PC-3 (cell line): ENCODE results near the gene RIPOR3. TPM values are rescaled to one million over a fixed set of nuclear protein-coding genes. Genes with fewer than 3 reads are reported as not detected.

Experiments used
- ATAC-seq: fragments of 200-7000 bp; cut with Tn5 transposase; 2 replicates; pipeline ENCODE4 v1.9.1; 2020; ENCODE audit warnings: mild to moderate bottlenecking, moderate library complexity
- BruUV-seq: library from RNA; stranded (reverse); fragments of 400-500 nt; replicated peaks from 2 replicates; lab custom pipeline; 2021; lab: Mats Ljungman, UMichigan
- CTCF ChIA-PET: fragments of 300-600 bp; sonication (Branson Sonifier 250); formaldehyde crosslinking; loops from one replicate; lab custom pipeline; 2022; ENCODE audit warnings: antibody characterized with exemption; lab: Charles Lee
- POLR2A ChIA-PET: fragments of 300-600 bp; sonication (Branson Sonifier 250); formaldehyde crosslinking; loops from one replicate; lab custom pipeline; 2022; ENCODE audit warnings: antibody characterized with exemption; ENCODE audit not compliant: unreplicated experiment; lab: Charles Lee
- DNase-seq: peaks from one replicate; pipeline ENCODE4 v3.0.0-alpha.2; 2015
- H2AFZ ChIP-seq: fragments of 300-600 bp; sonication (generic); 2 replicates; pipeline ENCODE4 v1.6.0; 2016; ENCODE audit warnings: antibody characterized with exemption, low read length
- H3F3A ChIP-seq: fragments of 300-600 bp; sonication (generic); one replicate; pipeline ENCODE4 v1.6.0; 2017; ENCODE audit warnings: antibody characterized with exemption, low read length, control low read depth, mild to moderate bottlenecking; ENCODE audit not compliant: unreplicated experiment
- H3K27ac ChIP-seq: fragments of 300-600 bp; sonication (generic); 2 replicates; pipeline ENCODE4 v1.5.1; 2016; ENCODE audit warnings: mild to moderate bottlenecking, low read length
- H3K27me3 ChIP-seq: fragments of 300-600 bp; sonication (generic); 2 replicates; pipeline ENCODE4 v1.6.1; 2016; ENCODE audit warnings: low read length, mixed read lengths
- H3K36me3 ChIP-seq: fragments of 300-600 bp; sonication (generic); 2 replicates; pipeline ENCODE4 v1.6.1; 2016; ENCODE audit warnings: low read depth, mixed run types, low read length, mixed read lengths
- H3K4me1 ChIP-seq: fragments of 300-600 bp; sonication (generic); 2 replicates; pipeline ENCODE4 v1.5.1; 2016; ENCODE audit warnings: low read length; ENCODE audit not compliant: insufficient read depth
- H3K4me2 ChIP-seq: fragments of 300-600 bp; sonication (generic); 2 replicates; pipeline ENCODE4 v1.6.0; 2016; ENCODE audit warnings: low read length
- H3K4me3 ChIP-seq: fragments of 300-600 bp; sonication (generic); 2 replicates; pipeline ENCODE4 v1.5.1; 2016; ENCODE audit warnings: mild to moderate bottlenecking, low read length, mixed read lengths
- H3K79me2 ChIP-seq: fragments of 300-600 bp; sonication (generic); 2 replicates; pipeline ENCODE4 v1.6.1; 2017; ENCODE audit warnings: low read length, mixed read lengths
- H3K9ac ChIP-seq: fragments of 300-600 bp; sonication (generic); 2 replicates; pipeline ENCODE4 v1.6.0; 2016; ENCODE audit warnings: mild to moderate bottlenecking, low read length
- H3K9me2 ChIP-seq: fragments of 300-600 bp; sonication (generic); replicated peaks from 2 replicates; pipeline ENCODE4 v1.6.1; 2016; ENCODE audit warnings: mixed run types, low read length, mixed read lengths
- H3K9me3 ChIP-seq: fragments of 300-600 bp; sonication (generic); 2 replicates; pipeline ENCODE4 v1.6.1; 2016; ENCODE audit warnings: low read length, mixed read lengths
- H4K20me1 ChIP-seq: fragments of 300-600 bp; sonication (generic); 2 replicates; pipeline ENCODE4 v1.6.1; 2016; ENCODE audit warnings: low read length, mixed read lengths
- EZH2 ChIP-seq: fragments of 300-600 bp; sonication (generic); IDR thresholded peaks from one replicate; pipeline ENCODE4 v1.6.1; 2017; ENCODE audit warnings: antibody characterized with exemption, mild to moderate bottlenecking, low read length; ENCODE audit not compliant: unreplicated experiment
- EZH2phosphoT487 ChIP-seq: fragments of 300-600 bp; sonication (generic); IDR thresholded peaks from 2 replicates; pipeline ENCODE4 v1.6.1; 2018; ENCODE audit warnings: mild to moderate bottlenecking, antibody characterized with exemption, low read length, borderline replicate concordance
- intact Hi-C: fragments of 100-400 bp; cut with micrococcal nuclease; formaldehyde crosslinking; loops from 2 replicates; pipeline ENCODE4 v1.9.0; 2023
- total RNA-seq: library from RNA; depleted of rRNA; stranded (reverse); fragments of >200 nt; gene quantifications from 2 replicates; pipeline ENCODE4 v1.2.3, GENCODE V29; 2014
- TF ChIP-seq, protein P1 (sequence below): fragments of 300-600 bp; sonication (generic); conservative IDR thresholded peaks from 2 replicates; pipeline ENCODE4 v1.5.1; 2017; ENCODE audit warnings: antibody characterized with exemption, low read depth, mild to moderate bottlenecking, low read length

Gene RIPOR3
- total RNA-seq, 1 experiment from 2014 or later = 0.04 TPM

DNA sequence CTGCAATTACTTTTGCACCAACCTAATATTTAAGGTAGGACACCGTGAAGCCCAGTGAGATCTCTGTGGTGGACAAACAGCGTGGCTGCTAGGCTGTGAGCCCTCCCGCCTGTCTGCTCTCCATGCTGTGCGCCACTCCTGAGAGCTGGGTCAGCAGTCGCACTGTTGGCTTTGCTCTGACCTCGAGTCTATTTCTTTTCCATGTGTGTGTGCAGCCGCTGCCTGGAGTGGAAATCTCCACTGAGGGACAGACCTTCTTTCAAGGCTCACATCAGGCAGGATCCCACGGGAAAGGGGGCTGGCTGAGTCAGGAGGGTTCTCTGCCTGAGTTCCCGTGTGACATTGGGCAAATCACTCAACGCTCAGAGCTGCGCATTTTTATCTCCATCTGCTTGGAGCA is 27.1 kb downstream of the RIPOR3 start:
- DNase-seq (no peak), ATAC-seq (no peak)
- no peaks in the 10 kb centered on the region for H3K9me2 ChIP-seq
- peaks cover 38% of the 10 kb centered on the region for H3K4me1 ChIP-seq
- H3F3A ChIP-seq = no peaks in the 10 kb centered on the region
- H3K79me2 ChIP-seq = no peaks in the 10 kb centered on the region
- TF ChIP-seq EZH2 = no peak
- TF ChIP-seq, protein P1, sequence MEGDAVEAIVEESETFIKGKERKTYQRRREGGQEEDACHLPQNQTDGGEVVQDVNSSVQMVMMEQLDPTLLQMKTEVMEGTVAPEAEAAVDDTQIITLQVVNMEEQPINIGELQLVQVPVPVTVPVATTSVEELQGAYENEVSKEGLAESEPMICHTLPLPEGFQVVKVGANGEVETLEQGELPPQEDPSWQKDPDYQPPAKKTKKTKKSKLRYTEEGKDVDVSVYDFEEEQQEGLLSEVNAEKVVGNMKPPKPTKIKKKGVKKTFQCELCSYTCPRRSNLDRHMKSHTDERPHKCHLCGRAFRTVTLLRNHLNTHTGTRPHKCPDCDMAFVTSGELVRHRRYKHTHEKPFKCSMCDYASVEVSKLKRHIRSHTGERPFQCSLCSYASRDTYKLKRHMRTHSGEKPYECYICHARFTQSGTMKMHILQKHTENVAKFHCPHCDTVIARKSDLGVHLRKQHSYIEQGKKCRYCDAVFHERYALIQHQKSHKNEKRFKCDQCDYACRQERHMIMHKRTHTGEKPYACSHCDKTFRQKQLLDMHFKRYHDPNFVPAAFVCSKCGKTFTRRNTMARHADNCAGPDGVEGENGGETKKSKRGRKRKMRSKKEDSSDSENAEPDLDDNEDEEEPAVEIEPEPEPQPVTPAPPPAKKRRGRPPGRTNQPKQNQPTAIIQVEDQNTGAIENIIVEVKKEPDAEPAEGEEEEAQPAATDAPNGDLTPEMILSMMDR = no peak
- TF ChIP-seq EZH2phosphoT487 = no peak
- ChIA-PET POLR2A (no interaction called here), CTCF (no interaction called here)
- no TSS peak for BruUV-seq
- no peak overlapping the region for H2AFZ ChIP-seq
- intact Hi-C loops = loop anchor here (5.0 kb wide), 1 partner anchor 68 kb away; the partner anchor contains the start of gene PARD6B
- H3K4me2 ChIP-seq = no peak overlapping the region
- no peak overlapping the region for H3K9ac ChIP-seq
- no peaks in the 10 kb centered on the region for H4K20me1 ChIP-seq
- no peaks in the 10 kb centered on the region for H3K27me3 ChIP-seq
- H3K27ac ChIP-seq = no peak overlapping the region
- no peaks in the 10 kb centered on the region for H3K9me3 ChIP-seq
- H3K36me3 ChIP-seq = no peaks in the 10 kb centered on the region
- no peak overlapping the region for H3K4me3 ChIP-seq

DNA sequence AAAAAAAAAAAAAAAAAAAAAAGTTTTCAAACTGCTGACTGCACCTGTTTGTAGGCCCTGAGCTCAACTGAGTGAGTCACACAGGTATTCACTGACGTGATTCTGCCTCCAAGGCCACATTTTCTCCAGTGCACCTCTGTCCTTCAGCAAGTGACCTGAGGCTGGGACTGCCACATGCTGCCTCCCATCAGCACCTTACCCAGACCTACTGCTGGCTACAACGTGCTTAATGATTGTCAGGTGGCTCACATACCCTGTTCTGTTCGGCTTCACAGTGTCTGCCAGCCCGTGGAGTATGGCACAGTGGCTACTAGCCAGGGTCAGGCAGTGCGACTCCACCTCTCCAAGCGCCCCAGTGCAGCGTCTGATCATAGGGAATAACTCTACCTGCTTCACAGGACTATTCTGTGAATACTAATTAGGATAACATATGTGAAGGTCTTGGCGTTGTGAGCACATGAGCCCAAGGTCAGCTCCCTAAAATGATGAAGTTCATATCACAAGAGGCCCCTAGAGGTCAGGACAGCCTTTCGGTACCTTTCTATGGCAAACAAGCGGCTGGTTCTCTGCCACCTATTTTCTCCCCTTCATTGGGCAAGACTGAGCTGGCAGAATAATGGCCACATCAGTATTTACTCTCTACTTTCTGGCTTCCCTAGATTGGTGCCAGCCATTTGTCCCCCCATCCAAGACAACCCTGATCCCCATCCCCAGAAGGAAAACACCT is 28.1 kb downstream of the RIPOR3 start:
- intact Hi-C loops = loop anchor here (5.0 kb wide), 1 partner anchor 69 kb away; the partner anchor contains the start of gene PARD6B
- peak; percentile 57 for ATAC-seq
- no peaks in the 10 kb centered on the region for H3K9me3 ChIP-seq
- BruUV-seq = no TSS peak
- no peaks in the 10 kb centered on the region for H3F3A ChIP-seq
- H3K4me3 ChIP-seq = no peak overlapping the region
- peak overlapping the region; percentile 63 for H3K4me2 ChIP-seq
- H3K36me3 ChIP-seq = no peaks in the 10 kb centered on the region
- DNase-seq = peak; percentile 83
- H3K27ac ChIP-seq = peak overlapping the region; percentile 43
- H3K79me2 ChIP-seq = no peaks in the 10 kb centered on the region
- no peaks in the 10 kb centered on the region for H3K9me2 ChIP-seq
- H3K9ac ChIP-seq = no peak overlapping the region
- ChIA-PET POLR2A (no interaction called here), CTCF (interaction anchor here (0.6 to 1.5 kb wide), 13 partner anchors 27 to 784 kb away, joined by 3 to 22 read pairs (median 4); no protein-coding TSS in a partner anchor)
- peak overlapping the region; percentile 52 for H2AFZ ChIP-seq
- no peaks in the 10 kb centered on the region for H3K27me3 ChIP-seq
- H3K4me1 ChIP-seq = peaks cover 44% of the 10 kb centered on the region
- no peaks in the 10 kb centered on the region for H4K20me1 ChIP-seq
- TF ChIP-seq, protein P1 = peak; percentile 59
- TF ChIP-seq EZH2phosphoT487 = no peak
- no peak for TF ChIP-seq EZH2
